NCI-H1105 (cell line): Measurements from ENCODE around the gene PCGF3.
A peak's percentile ranks its signal among the peaks of the same experiment; 100 is the strongest.
"Not testable (repeated sequence)": the region's sequence is repeated elsewhere in the genome, so short reads cannot be mapped to it uniquely, and the experiment has no call there.

Experiments
- DNase-seq: peaks from one replicate; lab custom pipeline; 2025; lab: John Stamatoyannopoulos, UW

The PCGF3 gene

DNA sequence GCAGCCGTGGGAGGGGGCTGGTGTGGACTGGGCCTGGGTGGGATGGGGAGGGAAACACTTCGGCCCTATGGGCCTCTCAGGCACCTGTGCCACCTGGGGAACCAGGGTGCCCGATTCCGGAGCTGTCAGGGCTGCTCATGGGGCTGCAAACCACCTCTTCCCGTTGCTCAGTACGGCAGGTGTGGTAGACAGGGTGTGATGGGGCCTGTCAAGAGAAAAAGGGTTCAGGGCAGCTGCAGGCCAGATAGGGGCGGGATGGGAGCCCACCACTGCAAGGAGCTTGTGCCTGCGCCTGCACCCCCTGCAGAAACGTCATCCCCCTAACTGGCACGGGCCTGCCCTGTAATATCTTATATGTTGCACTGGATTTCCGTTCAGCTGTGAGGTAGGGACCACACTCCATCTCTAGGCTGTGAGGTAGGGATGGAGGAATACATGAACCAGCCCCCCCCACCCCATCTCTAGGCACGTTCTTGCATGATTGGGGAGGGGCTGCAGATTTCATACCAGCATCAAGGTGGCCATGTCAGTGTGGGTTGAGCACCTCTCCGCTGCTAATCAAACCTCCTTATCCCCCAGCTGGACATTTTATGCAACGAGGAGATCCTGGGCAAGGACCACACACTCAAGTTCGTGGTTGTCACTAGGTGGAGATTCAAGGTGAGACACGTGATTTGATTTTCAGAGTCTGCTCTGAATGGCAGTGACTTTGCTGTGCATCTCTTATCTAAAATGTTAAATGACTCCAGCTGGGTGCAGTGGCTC is 59.0 kb downstream of the PCGF3 start:
- no peak for DNase-seq

DNA sequence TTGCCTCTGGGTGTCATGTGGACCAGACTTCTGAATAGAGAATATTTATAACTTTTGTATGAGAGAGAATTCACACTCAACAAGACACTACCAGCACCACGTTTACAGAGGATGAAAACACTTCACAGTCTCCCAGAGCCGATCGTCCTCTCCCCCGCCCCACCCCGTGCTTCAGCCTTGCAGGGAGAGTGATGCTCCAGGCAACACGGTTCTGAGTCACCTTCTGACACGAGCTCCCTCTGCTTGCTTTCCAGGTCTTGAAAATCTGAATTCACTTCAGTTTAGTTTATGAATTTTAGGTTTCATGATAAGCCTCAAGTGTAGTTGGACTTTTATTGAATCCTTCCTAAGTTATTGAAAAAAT is 60.5 kb downstream of the PCGF3 start:
- DNase-seq: no peak

- no peak for DNase-seq
These were observed 61.1 kb downstream of the PCGF3 start for GRCh38 chr4:766559-767283.

GRCh38 chr4:768076-768475 is 62.4 kb downstream of the PCGF3 start:
- DNase-seq: no peak

GRCh38 chr4:768995-769394 is 63.4 kb downstream of the PCGF3 start:
- no peak for DNase-seq

- no peak for DNase-seq
These were observed 63.9 kb downstream of the PCGF3 start for GRCh38 chr4:769511-769910.

- no peak for DNase-seq
These were observed 64.4 kb downstream of the PCGF3 start for GRCh38 chr4:770022-770421.

DNA sequence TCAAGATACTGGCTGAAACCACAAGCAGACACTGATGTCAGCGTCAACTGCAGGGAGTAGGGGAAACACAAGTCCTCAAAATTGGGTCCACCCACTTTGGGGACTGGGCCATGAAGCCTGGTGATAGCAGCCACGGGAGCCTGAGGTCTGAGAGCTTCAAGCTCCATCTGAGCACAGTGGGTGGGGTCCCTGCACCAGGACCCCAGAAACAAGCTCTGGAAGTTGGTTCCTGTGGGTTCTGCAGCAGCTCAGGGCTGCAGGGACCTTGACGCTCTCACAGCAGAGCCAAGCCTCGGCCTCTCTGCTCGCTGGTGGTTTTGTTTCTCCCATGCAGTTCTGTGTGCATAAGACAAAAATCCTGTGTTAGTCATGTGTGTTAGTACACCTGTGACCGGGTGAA is 65.8 kb downstream of the PCGF3 start:
- no peak for DNase-seq

DNA sequence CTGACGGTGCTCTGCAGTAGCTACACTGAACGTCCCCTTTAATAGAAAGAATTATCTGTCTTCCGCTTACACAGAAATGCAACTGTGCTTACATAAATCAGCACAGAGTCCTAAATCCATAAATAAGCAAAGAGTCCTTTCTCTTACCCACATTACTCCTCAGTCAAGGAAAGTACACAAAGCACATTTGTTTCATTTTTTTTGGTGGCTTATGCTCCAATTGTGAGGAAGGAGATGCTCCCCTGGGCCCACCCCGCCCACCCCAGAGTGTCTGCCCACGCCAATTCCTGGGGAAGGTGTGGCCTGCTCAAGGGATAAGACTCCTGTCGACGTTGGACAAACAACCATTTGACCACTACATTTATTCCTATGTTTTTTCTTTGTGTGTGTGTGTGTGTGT is 66.5 kb downstream of the PCGF3 start:
- DNase-seq: no peak

DNA sequence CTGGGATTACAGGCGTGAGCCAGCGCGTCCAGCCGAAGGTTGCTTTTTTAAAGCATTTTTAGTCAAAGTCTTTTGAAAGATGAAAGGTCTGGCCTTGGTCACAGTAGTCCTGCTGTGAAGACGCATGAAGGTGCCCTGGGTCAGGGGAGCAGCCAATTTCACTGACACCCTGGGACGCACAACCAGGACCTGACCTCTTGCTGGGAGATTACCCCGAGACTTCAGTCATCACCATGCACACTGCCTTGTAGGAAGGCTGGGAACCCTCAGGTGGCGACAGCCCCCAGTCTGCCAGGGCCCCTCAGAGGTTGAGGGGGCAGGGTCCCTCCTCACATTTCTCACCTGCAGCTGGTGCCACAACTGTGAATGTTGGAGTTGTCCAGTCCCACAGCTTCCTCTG is 67.1 kb downstream of the PCGF3 start:
- no peak for DNase-seq

DNA sequence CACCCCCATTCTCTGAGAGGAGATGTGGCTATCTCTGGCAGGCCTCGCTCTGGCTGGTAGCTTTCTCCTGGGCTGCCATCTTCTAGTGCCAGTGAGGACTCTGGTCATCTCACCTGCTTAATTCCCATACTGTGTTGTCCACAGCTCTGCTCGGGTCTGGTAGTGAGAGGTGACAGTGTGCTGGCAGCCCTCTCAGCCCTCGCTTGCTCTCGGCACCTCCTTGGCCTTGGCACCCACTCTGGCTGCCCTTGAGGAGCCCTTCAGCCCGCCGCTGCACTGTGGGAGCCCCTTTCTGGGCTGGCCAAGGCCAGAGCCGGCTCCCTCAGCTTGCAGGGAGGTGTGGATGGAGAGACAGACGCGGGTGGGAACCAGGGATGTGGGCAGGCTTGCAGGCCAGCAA is 67.6 kb downstream of the PCGF3 start:
- no peak for DNase-seq

GRCh38 chr4:774419-775092 is 68.9 kb downstream of the PCGF3 start:
- not testable (repeated sequence) for DNase-seq

- DNase-seq: not testable (repeated sequence)
These were observed 69.9 kb downstream of the PCGF3 start for GRCh38 chr4:775485-775884.

- DNase-seq: no peak
These were observed 71.3 kb downstream of the PCGF3 start for GRCh38 chr4:776743-777441.

- DNase-seq: no peak
These were observed 72.1 kb downstream of the PCGF3 start for GRCh38 chr4:777520-778262.

- no peak for DNase-seq
These were observed 73.9 kb downstream of the PCGF3 start for GRCh38 chr4:779555-779954.

- not testable (repeated sequence) for DNase-seq
These were observed 74.6 kb downstream of the PCGF3 start for GRCh38 chr4:780255-780654.

DNA sequence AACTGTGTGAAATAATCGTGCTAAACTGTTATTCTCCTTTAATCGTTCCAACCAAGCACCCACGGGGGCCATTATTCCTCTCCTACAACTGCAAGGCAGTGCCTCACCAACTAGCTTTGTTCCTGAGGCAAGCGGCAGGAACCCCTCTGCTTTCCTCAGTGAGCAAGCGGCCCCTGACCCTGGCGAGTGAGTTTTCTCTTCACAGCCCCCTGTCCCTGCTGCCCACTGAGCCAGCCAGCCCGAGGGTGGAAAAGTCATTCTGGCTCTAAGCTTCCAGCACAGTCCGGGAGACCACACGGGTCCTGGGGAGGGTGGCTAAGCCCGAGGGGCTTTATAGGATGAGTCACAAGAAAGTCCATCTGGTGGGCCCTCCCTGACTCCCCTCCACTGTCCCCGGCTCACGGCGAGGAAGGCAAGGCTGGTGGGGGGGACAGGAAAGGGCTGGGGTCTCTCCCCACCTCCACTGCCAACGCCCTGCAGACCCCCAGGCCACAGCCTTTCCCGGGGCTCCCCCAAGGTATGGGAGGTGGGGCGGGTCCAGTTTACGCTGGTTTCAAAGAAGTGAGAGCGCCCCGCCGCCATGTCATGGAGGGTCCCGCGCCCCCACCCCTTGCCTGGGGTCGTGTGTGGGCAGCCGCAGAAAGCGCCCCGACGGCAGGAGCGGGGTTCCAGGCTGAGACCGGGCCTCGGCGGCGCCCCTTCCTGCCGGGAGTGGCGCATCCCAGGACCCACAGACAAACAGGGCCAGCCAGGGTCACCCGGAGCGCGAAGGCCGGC is 75.3 kb downstream of the PCGF3 start:
- DNase-seq: no peak

GRCh38 chr4:781493-782216 is 76.0 kb downstream of the PCGF3 start:
- peak; percentile 91 for DNase-seq
